ENCODE measurements around the gene TRIP11.

GRCh38 chr14:91947475-91948184 lies 92.2 kb downstream of the TRIP11 start, which contains the start of gene FBLN5:
- TF ChIP-seq CTCF (IDR thresholded peaks at IDR 0.05 in 2 of 3, conservative IDR thresholded peaks at IDR 0.05 in 1 of 3; ENCODE audit: borderline replicate concordance in 1 of 3, insufficient read depth in 1 of 3, low read depth in 2 of 3, low read length in 2 of 3), result no peak
- TF ChIP-seq TCF7L2 (IDR thresholded peaks at IDR 0.05; ENCODE audit: borderline replicate concordance, extremely low read depth, insufficient read depth, insufficient read length), result no peak
- no peak for TF ChIP-seq ZFX (IDR thresholded peaks at IDR 0.05)
- no peak for TF ChIP-seq POLR2A (IDR thresholded peaks at IDR 0.05; ENCODE audit: borderline replicate concordance, extremely low read depth, insufficient read depth, insufficient read length)
- no peak for TF ChIP-seq MAX (IDR thresholded peaks at IDR 0.05)
- TF ChIP-seq SP1 (IDR thresholded peaks at IDR 0.05; ENCODE audit: low read depth), result no peak
- no peak for TF ChIP-seq EZH2phosphoT487 (IDR thresholded peaks at IDR 0.05; ENCODE audit: borderline replicate concordance)
- TF ChIP-seq POLR2AphosphoS5 (IDR thresholded peaks at IDR 0.05; ENCODE audit: low read depth, low read length), result no peak
- TF ChIP-seq JUND (IDR thresholded peaks at IDR 0.05), result no peak
- no peak for TF ChIP-seq EZH2 (IDR thresholded peaks at IDR 0.05)
- TF ChIP-seq YY1 (IDR thresholded peaks at IDR 0.05; ENCODE audit: extremely low read depth, insufficient replicate concordance, low read depth, low read length), result no peak
- TF ChIP-seq, protein P1, sequence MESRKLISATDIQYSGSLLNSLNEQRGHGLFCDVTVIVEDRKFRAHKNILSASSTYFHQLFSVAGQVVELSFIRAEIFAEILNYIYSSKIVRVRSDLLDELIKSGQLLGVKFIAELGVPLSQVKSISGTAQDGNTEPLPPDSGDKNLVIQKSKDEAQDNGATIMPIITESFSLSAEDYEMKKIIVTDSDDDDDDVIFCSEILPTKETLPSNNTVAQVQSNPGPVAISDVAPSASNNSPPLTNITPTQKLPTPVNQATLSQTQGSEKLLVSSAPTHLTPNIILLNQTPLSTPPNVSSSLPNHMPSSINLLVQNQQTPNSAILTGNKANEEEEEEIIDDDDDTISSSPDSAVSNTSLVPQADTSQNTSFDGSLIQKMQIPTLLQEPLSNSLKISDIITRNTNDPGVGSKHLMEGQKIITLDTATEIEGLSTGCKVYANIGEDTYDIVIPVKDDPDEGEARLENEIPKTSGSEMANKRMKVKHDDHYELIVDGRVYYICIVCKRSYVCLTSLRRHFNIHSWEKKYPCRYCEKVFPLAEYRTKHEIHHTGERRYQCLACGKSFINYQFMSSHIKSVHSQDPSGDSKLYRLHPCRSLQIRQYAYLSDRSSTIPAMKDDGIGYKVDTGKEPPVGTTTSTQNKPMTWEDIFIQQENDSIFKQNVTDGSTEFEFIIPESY (IDR thresholded peaks at IDR 0.05; ENCODE audit: extremely low read depth, insufficient replicate concordance, low read length), result no peak
- TF ChIP-seq SRF (IDR thresholded peaks at IDR 0.05; ENCODE audit: low read depth), result no peak

Measured in HCT116 (cell line).